NOMO-1 treated with dmso at 0.1 percent for 144 hours (cell line): ENCODE measurements around the gene EXO5.

Experiments used
- DNase-seq: peaks from one replicate; lab custom pipeline; 2025; ENCODE audit not compliant: unreplicated experiment; lab: John Stamatoyannopoulos, UW

The EXO5 gene, protein sequence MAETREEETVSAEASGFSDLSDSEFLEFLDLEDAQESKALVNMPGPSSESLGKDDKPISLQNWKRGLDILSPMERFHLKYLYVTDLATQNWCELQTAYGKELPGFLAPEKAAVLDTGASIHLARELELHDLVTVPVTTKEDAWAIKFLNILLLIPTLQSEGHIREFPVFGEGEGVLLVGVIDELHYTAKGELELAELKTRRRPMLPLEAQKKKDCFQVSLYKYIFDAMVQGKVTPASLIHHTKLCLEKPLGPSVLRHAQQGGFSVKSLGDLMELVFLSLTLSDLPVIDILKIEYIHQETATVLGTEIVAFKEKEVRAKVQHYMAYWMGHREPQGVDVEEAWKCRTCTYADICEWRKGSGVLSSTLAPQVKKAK

DNA sequence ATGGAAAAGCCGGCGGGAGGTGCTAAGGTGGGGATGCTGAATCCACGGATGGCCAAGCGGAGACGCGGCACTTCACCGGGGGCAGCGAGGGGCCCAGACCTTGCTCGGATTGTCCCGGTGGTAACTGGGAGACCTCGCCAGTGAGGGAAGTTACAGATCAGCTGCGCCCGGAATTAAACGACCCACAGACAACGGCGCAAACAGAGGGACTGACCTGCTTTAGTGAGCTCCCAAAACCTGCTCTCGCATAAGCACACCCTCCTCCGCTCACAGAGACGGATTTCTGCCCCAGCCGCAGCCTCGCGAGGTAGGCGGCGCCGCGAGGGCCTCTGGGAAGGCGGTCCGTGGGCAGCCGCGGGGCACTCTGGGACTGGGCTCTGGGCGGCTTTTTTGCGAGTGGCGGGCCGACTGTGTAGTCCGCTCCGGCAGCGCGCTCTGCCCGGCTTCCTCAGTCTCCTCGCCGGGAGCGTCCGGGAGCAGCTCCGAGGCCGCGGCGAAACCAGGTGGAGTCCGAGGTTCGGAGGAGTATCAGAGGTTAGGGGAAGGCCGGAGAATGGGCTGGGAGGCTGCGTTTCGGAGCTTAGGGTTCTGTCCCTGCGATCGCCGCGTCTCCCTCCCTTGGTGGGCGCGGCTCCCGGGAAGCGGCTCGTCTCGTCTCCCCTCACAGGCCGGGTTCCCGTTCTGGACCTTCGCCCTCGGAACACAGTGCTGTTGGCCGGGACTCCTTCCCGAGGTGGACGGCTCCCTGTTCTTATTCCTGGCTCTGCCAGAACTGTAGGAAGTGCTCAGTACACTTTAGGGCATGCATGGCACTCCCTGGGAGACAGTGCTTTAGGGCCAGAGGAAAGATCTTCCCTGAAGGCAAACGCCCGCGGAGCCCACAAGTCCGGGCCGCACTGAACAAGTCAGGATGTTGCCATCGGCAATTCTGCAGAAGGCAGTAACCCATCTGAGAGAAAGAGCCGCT, at the start of gene EXO5:
Gene EXO5 (plus strand): TSS at position 393 of the 967 bp plus-strand sequence. CDS start 5,778 bp downstream, outside the sequence.
- peak; percentile 54 for DNase-seq

DNA sequence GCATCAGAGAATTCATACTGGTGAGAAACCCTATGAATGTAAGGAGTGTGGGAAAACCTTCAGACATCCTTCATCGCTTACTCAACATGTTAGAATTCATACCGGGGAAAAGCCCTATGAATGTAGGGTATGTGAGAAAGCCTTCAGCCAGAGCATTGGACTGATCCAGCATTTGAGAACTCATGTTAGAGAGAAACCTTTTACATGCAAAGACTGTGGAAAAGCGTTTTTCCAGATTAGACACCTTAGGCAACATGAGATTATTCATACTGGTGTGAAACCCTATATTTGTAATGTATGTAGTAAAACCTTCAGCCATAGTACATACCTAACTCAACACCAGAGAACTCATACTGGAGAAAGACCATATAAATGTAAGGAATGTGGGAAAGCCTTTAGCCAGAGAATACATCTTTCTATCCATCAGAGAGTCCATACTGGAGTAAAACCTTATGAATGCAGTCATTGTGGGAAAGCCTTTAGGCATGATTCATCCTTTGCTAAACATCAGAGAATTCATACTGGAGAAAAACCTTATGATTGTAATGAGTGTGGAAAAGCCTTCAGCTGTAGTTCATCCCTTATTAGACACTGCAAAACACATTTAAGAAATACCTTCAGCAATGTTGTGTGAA, 45.5 kb upstream of the EXO5 start:
- no peak for DNase-seq

DNA sequence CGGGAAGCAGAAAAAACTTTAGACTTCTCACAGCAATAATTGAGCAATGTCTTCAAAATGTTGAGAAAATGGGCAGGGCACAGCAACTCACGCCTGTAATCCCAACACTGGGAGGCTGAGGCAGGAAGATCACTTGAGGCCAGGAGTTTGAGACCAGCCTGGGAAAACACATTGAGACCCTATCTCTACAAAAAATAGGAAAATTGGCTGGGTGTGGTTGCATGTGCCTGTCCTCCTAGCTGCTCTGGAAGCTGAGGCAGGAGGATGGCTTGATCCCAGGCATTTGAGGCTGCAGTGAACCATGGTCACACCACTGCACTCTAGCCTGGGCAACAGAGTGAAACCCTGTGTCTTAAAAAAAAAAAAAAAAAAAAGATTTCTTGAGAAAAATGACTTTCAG, 39.2 kb upstream of the EXO5 start:
- no peak for DNase-seq

DNA sequence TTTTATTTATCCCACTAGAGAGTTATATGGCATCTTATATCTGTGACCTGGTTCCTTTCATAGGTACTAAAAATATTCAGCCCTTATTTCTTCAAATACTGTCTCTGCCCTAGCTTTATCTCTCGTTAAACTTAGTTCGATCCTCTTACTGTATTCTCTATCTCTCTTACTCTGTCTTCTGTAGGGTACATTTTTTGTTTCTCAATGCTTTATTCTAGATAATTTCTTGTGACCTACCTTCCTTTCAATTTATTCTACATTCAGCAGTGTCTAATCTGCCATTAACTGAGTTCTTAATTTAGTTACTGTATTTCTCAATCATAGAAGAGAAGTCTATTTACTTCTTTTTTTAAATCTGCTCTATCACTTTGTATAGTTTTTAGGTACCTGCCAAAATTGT, 33.3 kb upstream of the EXO5 start:
- no peak for DNase-seq

DNA sequence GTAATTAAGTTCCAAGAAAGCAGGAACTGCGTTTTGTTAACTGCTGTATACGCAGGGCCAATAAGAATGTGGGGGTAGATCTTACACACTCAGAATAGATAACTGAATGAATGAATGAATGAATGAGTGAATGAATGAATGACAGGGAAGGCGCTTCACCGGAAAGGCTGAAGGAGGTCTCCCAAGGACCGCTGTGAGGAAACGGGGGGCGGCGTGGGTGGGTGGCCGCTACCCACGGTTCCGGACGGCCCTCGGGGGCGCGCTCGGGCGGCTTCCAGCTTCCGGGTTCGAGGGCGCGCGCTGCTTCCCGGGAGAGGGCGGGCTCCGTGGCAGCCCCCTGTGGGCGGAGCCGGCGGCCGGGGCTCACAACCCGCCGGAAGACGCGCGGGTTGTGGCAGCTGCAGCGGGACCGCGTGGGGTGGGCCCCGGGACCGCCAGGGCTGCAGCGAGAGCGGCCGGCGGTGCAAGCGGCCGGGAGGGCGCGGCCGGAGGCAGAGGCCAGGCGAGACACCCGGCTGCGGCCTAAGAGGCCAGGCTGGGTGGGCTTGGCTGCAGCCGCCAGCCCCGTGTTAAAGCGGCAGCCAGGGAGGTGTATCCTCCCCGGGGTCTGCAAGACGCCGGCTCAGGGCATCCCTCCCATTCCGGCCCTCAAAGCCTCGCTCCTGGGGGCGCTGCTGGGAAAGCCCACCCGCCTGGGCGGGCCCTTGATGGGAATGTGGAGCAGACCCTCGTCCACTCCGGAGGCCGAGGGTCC, 31.5 kb upstream of the EXO5 start, which contains the start of gene ZFP69:
Gene ZFP69 (plus strand): TSS at position 367 of the 754 bp plus-strand sequence. CDS start 2,072 bp downstream, outside the sequence.
- peak; percentile 71 for DNase-seq

DNA sequence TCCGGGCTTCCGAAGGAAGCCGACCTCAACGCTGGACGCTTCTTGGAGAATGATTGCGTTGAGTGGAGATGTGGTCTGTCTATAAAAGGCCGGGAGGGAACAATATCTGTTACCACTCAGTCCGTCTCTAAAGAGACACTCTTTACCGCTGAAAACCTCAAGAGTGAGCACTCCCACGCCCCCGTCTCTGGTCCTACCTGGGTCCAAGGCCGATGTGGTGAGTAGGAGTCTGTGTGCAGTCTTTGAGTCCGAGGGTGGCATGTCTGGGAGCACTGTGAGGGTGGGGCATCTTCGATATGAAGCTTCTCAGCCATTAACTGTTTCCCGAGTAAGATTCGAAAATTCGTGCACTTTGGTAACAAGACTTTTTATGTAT, 30.9 kb upstream of the EXO5 start:
- DNase-seq: no peak

DNA sequence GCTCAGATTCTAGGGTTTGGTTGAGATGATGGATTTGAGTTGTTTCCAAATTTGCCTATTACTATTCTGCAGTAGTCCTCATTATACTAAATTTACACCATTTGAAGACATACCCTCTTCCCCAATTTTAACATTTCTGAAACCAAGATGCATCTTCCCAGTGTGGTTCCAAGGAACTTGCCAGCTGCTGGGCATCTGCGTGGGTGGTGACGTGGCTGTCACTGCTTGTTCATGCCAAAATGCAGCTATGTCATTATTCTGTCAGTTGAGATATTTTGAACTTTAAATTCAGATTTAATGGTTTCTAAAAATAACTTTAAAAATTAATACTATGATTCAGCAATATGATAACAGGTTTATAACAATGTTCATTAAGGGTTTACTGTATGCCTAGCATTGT, 30.3 kb upstream of the EXO5 start:
- no peak for DNase-seq

DNA sequence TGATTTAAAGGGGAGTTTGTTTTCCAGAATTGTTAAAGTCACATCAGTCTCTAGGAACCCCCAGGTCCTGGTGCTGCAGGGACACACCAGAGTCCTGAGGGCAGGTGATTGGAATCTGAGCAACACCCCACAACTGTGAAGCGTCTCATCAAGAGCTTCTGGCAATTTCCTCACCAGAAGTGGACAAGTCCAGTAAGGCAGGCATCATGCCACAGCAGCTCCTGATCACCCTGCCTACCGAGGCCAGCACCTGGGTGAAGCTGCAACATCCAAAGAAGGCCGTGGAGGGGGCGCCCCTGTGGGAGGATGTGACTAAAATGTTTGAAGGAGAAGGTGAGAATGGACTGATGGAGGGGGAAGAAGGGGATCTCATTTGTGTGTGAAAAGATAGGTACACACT, 29.4 kb upstream of the EXO5 start:
- no peak for DNase-seq

DNA sequence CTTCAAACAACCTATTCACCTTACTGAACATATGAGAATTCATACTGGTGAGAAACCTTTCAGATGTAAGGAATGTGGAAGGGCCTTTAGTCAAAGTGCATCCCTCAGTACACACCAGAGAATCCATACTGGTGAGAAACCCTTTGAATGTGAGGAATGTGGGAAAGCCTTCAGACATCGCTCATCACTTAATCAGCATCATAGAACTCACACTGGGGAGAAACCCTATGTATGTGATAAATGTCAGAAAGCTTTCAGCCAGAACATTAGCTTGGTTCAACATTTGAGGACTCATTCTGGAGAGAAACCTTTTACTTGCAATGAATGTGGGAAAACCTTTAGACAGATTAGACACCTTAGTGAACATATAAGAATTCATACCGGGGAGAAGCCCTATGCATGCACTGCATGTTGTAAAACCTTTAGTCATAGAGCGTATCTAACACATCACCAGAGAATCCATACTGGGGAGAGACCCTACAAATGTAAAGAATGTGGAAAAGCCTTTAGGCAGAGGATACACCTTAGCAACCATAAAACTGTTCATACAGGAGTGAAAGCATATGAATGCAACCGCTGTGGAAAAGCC, 13.2 kb upstream of the EXO5 start:
- DNase-seq: no peak

DNA sequence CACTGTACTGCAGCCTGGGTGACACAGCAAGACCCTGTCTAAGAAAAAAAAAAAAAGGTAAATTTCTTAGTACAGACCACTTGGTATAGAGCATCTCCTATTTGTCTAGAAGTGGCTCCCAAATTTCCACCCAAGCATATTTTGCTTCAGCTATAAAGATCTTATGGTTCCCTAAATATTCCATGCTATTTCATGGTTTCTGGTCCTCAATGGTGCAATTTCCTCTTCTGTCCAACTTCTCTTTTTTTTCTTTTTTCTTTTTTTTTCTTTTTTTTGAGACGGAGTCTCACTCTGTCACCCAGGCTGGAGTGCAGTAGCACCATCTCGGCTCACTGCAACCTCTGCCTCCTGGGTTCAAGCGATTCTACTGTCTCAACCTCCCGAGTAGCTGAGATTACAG, 5.9 kb upstream of the EXO5 start:
- DNase-seq: peak; percentile 9

DNA sequence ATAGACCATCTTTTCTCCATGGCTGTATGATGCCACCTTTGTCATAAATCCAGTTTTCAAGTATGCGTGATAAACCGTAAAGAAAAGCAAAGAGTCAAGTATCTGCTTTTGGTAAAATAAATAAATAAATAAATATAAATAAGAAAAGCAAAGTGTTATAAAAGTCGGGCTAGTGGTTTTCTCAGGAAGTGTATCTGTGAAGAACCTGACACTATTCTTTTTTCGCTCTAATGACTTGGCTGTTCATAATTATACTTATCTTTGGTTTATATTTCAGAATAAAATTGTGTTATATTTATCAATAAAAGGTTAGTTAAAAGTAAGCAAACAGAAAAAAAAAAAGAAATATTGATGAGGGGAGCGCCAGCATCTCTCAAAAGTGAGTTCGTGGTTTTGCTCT, 594 bp upstream of the EXO5 start:
- no peak for DNase-seq

DNA sequence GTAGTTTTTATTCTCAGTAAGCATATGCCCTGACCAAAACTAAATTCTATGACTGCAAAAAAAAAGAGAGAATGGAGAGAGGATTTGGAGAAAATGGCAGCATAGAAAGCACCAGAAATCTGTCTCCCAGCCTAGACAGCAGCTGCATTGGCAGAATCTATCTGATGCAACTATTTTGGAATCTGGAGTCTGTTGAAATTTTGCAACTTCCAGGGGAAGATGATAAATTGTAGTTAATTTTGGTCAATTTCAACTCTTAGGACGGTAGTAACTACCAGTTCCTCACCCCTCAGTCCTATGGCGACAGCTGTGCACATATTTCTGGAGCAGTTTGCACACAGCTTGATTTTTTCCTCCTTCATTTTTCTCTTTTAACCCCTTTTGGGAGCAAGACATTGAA, 10.9 kb downstream of the EXO5 start:
- peak; percentile 19 for DNase-seq

DNA sequence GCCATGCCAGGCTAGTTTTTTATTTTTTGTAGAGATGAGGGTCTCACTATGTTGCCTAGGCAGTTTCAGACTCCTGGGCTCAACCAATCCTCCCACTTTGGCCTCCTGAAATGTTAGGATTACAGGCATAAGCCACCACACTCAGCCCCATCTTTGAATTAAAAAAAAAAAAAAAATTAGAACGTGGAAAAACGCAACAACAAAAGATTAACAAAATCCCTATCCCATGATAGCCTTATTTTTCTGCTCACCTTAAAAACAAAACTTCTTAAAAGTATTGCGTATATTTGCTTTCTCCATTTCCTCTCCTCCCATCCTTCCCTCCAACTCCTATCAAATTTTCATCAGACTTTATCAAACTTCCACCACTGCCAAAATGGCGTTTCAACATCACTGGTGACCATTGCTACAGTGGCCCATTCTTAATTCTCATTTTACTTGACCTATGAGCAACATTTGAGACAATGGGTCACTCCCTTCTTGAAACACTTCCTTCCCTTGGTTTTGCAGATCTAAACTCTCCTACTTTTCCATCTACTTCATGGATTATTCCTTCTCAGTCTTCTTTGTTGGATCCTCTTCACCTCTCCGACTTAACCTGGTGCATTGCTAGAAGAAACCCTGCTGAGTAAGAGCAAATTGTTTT, 22.3 kb downstream of the EXO5 start:
- no peak for DNase-seq

DNA sequence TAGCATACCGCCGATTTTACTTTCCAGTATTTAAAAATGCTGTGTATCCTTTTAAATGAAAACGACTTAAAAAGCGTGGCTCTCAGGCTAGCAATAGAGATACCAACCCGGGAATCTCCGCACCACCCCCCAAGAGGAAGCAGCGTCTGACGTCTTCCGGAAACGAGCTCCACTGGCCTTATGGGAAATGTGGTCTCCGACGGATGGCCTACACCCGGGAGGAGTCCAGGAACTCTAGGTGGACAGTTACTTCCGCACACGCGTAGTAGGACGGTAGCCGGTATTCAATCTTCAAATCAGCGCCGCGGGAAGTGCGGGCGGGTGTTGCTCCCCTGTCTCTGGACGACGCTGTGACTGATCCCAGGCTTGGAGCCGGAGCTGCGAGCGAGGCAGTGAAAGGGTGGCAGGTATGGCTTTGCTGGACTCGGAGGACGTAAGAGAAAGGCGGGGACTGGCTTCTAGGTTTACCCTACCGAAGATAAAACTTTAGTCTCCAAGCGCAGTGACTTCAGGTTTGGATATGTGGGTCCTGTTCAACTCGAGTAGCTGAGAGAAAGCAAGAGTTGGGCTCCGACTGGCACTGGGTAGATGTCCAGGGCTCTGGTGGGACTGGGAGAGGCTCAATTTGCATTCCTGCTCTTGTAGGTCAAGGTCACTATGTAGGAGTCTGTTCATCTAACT, 23.0 kb downstream of the EXO5 start, which contains the start of gene ZNF684:
Gene ZNF684 (plus strand): TSS at position 257 of the 681 bp plus-strand sequence. CDS start 1,530 bp downstream, outside the sequence.
- DNase-seq: peak; percentile 97

DNA sequence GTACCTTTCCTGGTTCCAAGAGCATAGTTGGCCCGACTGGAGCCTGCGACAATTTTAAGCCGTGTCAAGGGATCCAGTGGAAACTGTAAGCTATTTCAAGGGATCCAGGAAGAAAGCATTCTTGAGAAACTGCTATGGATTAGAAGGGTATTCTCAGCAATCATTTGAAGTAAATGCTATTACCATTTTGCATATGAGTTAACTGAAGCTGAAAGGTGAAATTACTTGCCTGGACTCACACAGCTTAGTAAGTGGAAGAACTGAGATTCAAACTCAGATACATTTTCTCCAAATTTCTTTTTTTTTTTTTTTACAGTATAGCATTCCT, 23.5 kb downstream of the EXO5 start:
- DNase-seq: no peak

DNA sequence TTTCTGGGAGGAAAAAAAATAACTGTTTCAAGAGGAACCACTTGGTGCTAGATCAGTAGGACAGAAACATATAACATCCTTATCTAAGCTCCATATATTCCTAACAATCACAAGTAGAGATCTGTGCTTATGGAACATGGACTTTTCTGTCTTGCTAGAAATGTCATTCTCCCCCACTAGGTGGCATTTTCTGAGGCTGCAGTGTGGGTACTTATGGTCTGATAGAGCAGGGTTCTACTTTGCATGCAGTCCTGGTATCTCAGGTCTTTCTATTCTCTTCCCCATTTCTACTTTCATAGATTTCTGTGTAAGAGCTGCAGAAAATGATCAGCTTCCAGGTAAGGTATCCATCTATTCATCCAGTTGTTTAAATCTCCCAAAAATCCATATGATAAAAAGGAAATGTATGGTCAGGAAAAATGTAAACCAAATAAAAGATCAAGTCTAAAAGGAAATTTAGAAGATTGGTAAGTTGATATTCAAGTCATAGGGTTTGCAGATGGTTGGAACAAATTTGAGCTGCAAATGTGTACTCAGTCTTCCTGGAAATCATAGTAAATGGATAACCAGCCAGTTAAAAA, 24.4 kb downstream of the EXO5 start:
- DNase-seq: peak; percentile 34

DNA sequence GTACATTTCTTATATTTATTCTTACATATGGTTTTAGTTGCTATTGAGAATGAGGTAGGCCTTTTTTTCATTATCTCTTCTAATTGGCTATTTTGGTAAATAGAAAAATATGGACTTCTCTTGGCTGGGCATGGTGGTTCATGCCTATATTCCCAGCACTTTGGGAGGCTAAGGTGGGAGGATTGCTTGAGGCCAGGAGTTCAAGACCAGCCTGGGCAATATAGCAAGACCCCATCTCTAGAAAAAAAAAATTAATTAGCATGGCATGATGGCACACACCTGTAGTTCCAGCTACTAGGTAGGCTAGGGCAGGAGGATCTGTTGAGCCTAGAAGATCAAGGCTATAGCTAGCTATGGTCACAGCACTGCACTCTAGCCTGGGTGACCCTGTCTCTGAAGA, 26.0 kb downstream of the EXO5 start:
- no peak for DNase-seq

DNA sequence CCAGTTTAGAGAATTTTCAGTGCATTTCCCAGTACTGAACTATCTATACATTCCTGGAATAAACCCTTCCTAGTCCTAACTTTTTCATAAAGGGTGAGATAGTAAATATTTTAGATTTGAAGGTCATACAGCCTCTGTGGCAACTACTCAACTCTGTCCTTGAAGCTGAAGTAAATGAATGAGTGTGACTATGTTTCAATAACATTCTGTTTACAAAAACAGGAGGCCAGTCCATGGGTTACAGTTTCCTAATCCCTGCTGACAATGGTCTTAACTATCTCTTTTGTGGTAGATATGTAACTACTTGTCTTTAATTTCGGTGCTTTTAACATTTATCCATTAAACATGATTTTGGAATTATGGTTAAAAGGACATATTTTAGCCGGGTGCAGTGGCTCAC, 27.2 kb downstream of the EXO5 start:
- no peak for DNase-seq

DNA sequence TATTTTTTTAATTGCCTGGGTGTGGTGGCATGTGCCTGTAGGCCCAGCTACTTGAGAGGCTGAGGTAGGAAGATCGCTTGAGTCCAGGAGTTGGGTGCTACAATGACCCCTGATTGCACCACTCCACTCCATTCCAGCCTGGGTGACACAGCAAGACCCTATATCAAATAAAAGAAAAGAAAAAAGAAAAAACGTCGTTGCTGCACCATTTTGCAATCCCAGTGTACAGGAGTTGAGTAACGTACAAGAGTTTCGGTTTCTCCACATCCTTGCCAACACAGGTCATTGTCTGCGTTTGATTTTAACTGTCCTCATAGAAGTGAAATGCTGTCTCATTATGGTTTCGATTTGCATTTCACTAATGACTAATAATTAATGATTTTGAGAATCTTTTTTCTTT, 30.8 kb downstream of the EXO5 start:
- DNase-seq: peak; percentile 29
